Measurements from ENCODE around the gene FAM171A1.
"Not testable (repeated sequence)": the region's sequence is repeated elsewhere in the genome, so short reads cannot be mapped to it uniquely, and the experiment has no call there.

FAM171A1 gene

GRCh38 chr10:15210521-15210920, 160.6 kb downstream of the FAM171A1 start:
- H3K4me3 ChIP-seq = no peak overlapping the region
- no peak overlapping the region for H3K27ac ChIP-seq
- peaks cover 0 to 6% (median 0%) of the 10 kb centered on the region in 11 experiments; a peak in 1 of 22 replicates for H3K9me3 ChIP-seq (replicated peaks in 1 of 11)
- no peaks in the 10 kb centered on the region for H3K27me3 ChIP-seq
- TF ChIP-seq Cebpa-rat (IDR thresholded peaks at IDR 0.05) = no peak
- peaks cover 9 to 18% (median 15%) of the 10 kb centered on the region in 10 experiments for H3K4me1 ChIP-seq
- no peak overlapping the region for H3K9ac ChIP-seq
- peaks cover 0 to 12% (median 0%) of the 10 kb centered on the region in 11 experiments; a peak in 3 of 22 replicates for H4K20me1 ChIP-seq
- H3K36me3 ChIP-seq = peaks cover 13 to 61% (median 30%) of the 10 kb centered on the region in 11 experiments; a peak in 19 of 22 replicates
- no peak overlapping the region for H3K4me2 ChIP-seq

- H3K27me3 ChIP-seq = no peaks in the 10 kb centered on the region
- peaks cover 9 to 18% (median 15%) of the 10 kb centered on the region in 10 experiments for H3K4me1 ChIP-seq
- H3K9ac ChIP-seq = no peak overlapping the region
- H3K9me3 ChIP-seq (replicated peaks in 1 of 11) = peaks cover 0 to 7% (median 0%) of the 10 kb centered on the region in 11 experiments; a peak in 1 of 22 replicates
- TF ChIP-seq Cebpa-rat (IDR thresholded peaks at IDR 0.05) = no peak
- H3K4me2 ChIP-seq = no peak overlapping the region
- H3K36me3 ChIP-seq = peaks cover 13 to 61% (median 30%) of the 10 kb centered on the region in 11 experiments; a peak in 19 of 22 replicates
- peaks cover 0 to 12% (median 0%) of the 10 kb centered on the region in 11 experiments; a peak in 3 of 22 replicates for H4K20me1 ChIP-seq
- no peak overlapping the region for H3K27ac ChIP-seq
- H3K4me3 ChIP-seq = no peak overlapping the region
Measured at GRCh38 chr10:15209827-15210509, 161.1 kb downstream of the FAM171A1 start.

GRCh38 chr10:15208221-15208620, 162.9 kb downstream of the FAM171A1 start:
- no peaks in the 10 kb centered on the region for H3K27me3 ChIP-seq
- peak overlapping the region in 5 of 11 experiments; percentile 45 to 69 (median 65); a peak in 4 of 22 replicates for H3K27ac ChIP-seq
- H4K20me1 ChIP-seq = peaks cover 0 to 12% (median 0%) of the 10 kb centered on the region in 11 experiments; a peak in 3 of 22 replicates
- peaks cover 0 to 9% (median 3%) of the 10 kb centered on the region in 11 experiments; a peak in 2 of 22 replicates for H3K9me3 ChIP-seq (replicated peaks in 1 of 11)
- peak overlapping the region in 2 of 10 experiments; percentile 47 to 51; a peak in 1 of 20 replicates for H3K4me3 ChIP-seq
- no peak for TF ChIP-seq Cebpa-rat (IDR thresholded peaks at IDR 0.05)
- H3K36me3 ChIP-seq = peaks cover 5 to 45% (median 15%) of the 10 kb centered on the region in 11 experiments; a peak in 18 of 22 replicates
- H3K4me1 ChIP-seq = peaks cover 9 to 18% (median 15%) of the 10 kb centered on the region in 10 experiments
- H3K9ac ChIP-seq = 0 out of 22 replicates have a peak overlapping the region, but pooled peaks of 1 of the 11 experiments have one; percentile 28
- H3K4me2 ChIP-seq = peak overlapping the region; percentile 60 to 90 (median 71)

DNA sequence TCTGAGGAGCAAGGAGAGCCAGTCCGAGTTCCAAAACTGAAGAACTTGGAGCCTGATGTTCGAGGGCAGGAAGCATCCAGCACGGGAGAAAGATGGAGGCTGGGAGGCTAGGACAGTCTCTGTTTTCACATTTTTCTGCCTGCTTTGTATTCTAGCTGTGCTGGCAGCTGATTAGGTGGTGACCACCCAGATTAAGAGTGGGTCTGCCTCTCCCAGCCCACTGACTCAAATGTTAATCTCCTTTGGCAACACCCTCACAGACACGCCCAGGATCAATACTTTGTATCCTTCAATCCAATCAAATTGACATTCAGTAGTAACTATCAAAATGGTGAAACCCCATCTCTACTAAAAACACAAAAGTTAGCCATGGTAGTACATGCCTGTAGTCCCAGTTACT, 163.7 kb downstream of the FAM171A1 start:
- H4K20me1 ChIP-seq = peaks cover 0 to 12% (median 0%) of the 10 kb centered on the region in 11 experiments; a peak in 3 of 22 replicates
- not testable (repeated sequence) for H3K9ac ChIP-seq, H3K4me3 ChIP-seq, H3K27me3 ChIP-seq, H3K27ac ChIP-seq
- H3K36me3 ChIP-seq = peaks cover 0 to 37% (median 6%) of the 10 kb centered on the region in 11 experiments; a peak in 15 of 22 replicates
- peaks cover 9 to 22% (median 17%) of the 10 kb centered on the region in 10 experiments for H3K4me1 ChIP-seq
- peaks cover 0 to 12% (median 4%) of the 10 kb centered on the region in 11 experiments; a peak in 2 of 22 replicates for H3K9me3 ChIP-seq (replicated peaks in 1 of 11)
- H3K4me2 ChIP-seq = peak overlapping the region in 2 of 11 experiments; percentile 68 to 83; a peak in 2 of 22 replicates

DNA sequence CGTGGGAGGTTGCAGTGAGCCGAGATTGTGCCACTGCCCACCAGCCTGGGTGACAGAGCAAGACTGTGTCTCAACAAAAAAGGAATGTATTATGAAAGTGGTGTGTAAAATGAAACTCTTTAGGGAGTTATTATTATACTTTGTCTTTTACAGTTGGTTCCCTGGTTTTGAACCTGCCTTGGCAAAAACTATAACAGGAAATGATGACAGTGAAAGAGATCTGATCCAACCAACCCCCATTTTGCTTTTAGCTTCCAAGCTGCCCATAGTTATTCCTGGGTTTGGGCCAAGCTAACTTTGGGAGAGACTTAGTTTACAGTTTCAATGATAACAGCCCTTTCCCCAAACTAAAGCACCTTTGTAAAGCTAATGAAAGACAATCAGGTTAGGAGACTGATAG, 168.4 kb downstream of the FAM171A1 start:
- no peak overlapping the region for H3K27ac ChIP-seq

GRCh38 chr10:15202301-15202621, 168.8 kb downstream of the FAM171A1 start:
- H3K4me1 ChIP-seq = peaks cover 0 to 18% (median 9%) of the 10 kb centered on the region in 10 experiments; a peak in 15 of 20 replicates

More for the DNA sequence above, 168.4 kb downstream of the FAM171A1 start:
- Histone ChIP-seq H3K4me1 (peaks cover under 1 to 16% (median 6%) of the 10 kb centered on the region in 10 experiments; a peak in 18 of 20 replicates), H3K27me3 (peaks cover 0 to 14% (median 0%) of the 10 kb centered on the region in 11 experiments; a peak in 2 of 22 replicates), H3K9me3 (replicated peaks in 1 of 11) (peaks cover 0 to 12% (median 4%) of the 10 kb centered on the region in 11 experiments; a peak in 2 of 22 replicates), H3K4me3 (no peak overlapping the region), H3K9ac (no peak overlapping the region), H4K20me1 (no peaks in the 10 kb centered on the region), H3K36me3 (peaks cover 0 to 11% (median 0%) of the 10 kb centered on the region in 11 experiments; a peak in 2 of 22 replicates), H3K4me2 (peak overlapping the region in 3 of 11 experiments; percentile 3 to 22 (median 8); a peak in 1 of 22 replicates)
- TF ChIP-seq Cebpa-rat (IDR thresholded peaks at IDR 0.05) = no peak

GRCh38 chr10:15201589-15202300, 169.3 kb downstream of the FAM171A1 start:
- H3K36me3 ChIP-seq = peaks cover 0 to 9% (median 0%) of the 10 kb centered on the region in 11 experiments; a peak in 2 of 22 replicates
- H3K4me3 ChIP-seq = no peak overlapping the region
- peaks cover 0 to 16% (median 0%) of the 10 kb centered on the region in 11 experiments; a peak in 2 of 22 replicates for H3K27me3 ChIP-seq
- H3K9me3 ChIP-seq (replicated peaks in 1 of 11) = peaks cover 0 to 12% (median 4%) of the 10 kb centered on the region in 11 experiments; a peak in 2 of 22 replicates
- no peaks in the 10 kb centered on the region for H4K20me1 ChIP-seq
- no peak for TF ChIP-seq Cebpa-rat (IDR thresholded peaks at IDR 0.05)
- H3K9ac ChIP-seq = no peak overlapping the region
- peaks cover 0 to 23% (median 13%) of the 10 kb centered on the region in 10 experiments; a peak in 15 of 20 replicates for H3K4me1 ChIP-seq
- no peak overlapping the region for H3K4me2 ChIP-seq
- H3K27ac ChIP-seq = no peak overlapping the region

More at GRCh38 chr10:15202301-15202621, 168.8 kb downstream of the FAM171A1 start:
- H3K9me3 ChIP-seq (replicated peaks in 1 of 11) = peaks cover 0 to 12% (median 4%) of the 10 kb centered on the region in 11 experiments; a peak in 2 of 22 replicates
- H3K36me3 ChIP-seq = peaks cover 0 to 11% (median 0%) of the 10 kb centered on the region in 11 experiments; a peak in 2 of 22 replicates
- H3K4me3 ChIP-seq, H3K9ac ChIP-seq, H3K27ac ChIP-seq, H4K20me1 ChIP-seq: not testable (repeated sequence)
- H3K4me2 ChIP-seq = peak overlapping the region in 2 of 11 experiments; percentile 3 to 22; a peak in 1 of 22 replicates
- peaks cover 0 to 16% (median 0%) of the 10 kb centered on the region in 11 experiments; a peak in 2 of 22 replicates for H3K27me3 ChIP-seq

- no peak for TF ChIP-seq Cebpa-rat (IDR thresholded peaks at IDR 0.05)
- H3K4me1 ChIP-seq = peaks cover 6 to 33% (median 22%) of the 10 kb centered on the region in 10 experiments; a peak in 19 of 20 replicates
- 0 out of 22 replicates have a peak, but pooled peaks cover 0 to 3% (median 0%) of the 10 kb centered on the region in 11 experiments for H3K36me3 ChIP-seq
- H4K20me1 ChIP-seq = no peaks in the 10 kb centered on the region
- H3K4me2 ChIP-seq = no peak overlapping the region
- H3K27ac ChIP-seq = no peak overlapping the region
- H3K27me3 ChIP-seq = peaks cover 0 to 16% (median 0%) of the 10 kb centered on the region in 11 experiments; a peak in 2 of 22 replicates
- H3K9ac ChIP-seq = no peak overlapping the region
- H3K9me3 ChIP-seq (replicated peaks in 1 of 11) = peaks cover 0 to 19% (median under 1%) of the 10 kb centered on the region in 11 experiments; a peak in 7 of 22 replicates
- no peak overlapping the region for H3K4me3 ChIP-seq
Measured at GRCh38 chr10:15200626-15201025, 170.5 kb downstream of the FAM171A1 start.

Measured in BLaER1 treated with 17β-estradiol and CSF1 and Interleukin-3, amounts not matched to agents 10 nM and 100 nM (cell line).